ENCODE measurements around the gene RPRM. TPM values are rescaled to one million over a fixed set of nuclear protein-coding genes. Genes with fewer than 3 reads are reported as not detected.

RPRM gene
- total RNA-seq, 1 experiment from 2014 or later, result not detected

- CTCF ChIA-PET, result no interaction called here
These were observed 19.5 kb upstream of the RPRM start for GRCh38 chr2:153497938-153498629.

GRCh38 chr2:153495725-153496124, 17.2 kb upstream of the RPRM start:
- no TSS peak for BruUV-seq (replicated peaks)
- POLR2A ChIA-PET (ENCODE audit: low non-redundant PET), result no interaction called here
- CTCF ChIA-PET, result no interaction called here
- Histone ChIP-seq H3K36me3 (ENCODE audit: insufficient read depth, low read length, poor library complexity, severe bottlenecking) (no peaks in the 10 kb centered on the region), H3K4me3 (ENCODE audit: low read depth, low read length, poor library complexity, severe bottlenecking) (no peak overlapping the region), H3K27ac (ENCODE audit: low read depth, low read length, poor library complexity, severe bottlenecking) (no peak overlapping the region), H3K9me3 (ENCODE audit: low read depth, low read length, poor library complexity, severe bottlenecking) (no peaks in the 10 kb centered on the region), H3K27me3 (replicated peaks; ENCODE audit: insufficient read depth, low read depth, low read length, poor library complexity) (peaks cover 29% of the 10 kb centered on the region), H3K4me1 (ENCODE audit: insufficient read depth, low read length, poor library complexity, severe bottlenecking) (no peaks in the 10 kb centered on the region)
- intact Hi-C loops (cut with micrococcal nuclease; ENCODE audit: unreplicated experiment), result no loop called here
- no peak for TF ChIP-seq EZH2 (IDR thresholded peaks at IDR 0.05; ENCODE audit: borderline replicate concordance, low read depth, low read length, poor library complexity, severe bottlenecking)
- TF ChIP-seq, protein P1, sequence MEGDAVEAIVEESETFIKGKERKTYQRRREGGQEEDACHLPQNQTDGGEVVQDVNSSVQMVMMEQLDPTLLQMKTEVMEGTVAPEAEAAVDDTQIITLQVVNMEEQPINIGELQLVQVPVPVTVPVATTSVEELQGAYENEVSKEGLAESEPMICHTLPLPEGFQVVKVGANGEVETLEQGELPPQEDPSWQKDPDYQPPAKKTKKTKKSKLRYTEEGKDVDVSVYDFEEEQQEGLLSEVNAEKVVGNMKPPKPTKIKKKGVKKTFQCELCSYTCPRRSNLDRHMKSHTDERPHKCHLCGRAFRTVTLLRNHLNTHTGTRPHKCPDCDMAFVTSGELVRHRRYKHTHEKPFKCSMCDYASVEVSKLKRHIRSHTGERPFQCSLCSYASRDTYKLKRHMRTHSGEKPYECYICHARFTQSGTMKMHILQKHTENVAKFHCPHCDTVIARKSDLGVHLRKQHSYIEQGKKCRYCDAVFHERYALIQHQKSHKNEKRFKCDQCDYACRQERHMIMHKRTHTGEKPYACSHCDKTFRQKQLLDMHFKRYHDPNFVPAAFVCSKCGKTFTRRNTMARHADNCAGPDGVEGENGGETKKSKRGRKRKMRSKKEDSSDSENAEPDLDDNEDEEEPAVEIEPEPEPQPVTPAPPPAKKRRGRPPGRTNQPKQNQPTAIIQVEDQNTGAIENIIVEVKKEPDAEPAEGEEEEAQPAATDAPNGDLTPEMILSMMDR (conservative IDR thresholded peaks at IDR 0.05; ENCODE audit: low read depth, low read length), result no peak
- no peak for DNase-seq (ENCODE audit: low spot score)

More at GRCh38 chr2:153497938-153498629, 19.5 kb upstream of the RPRM start:
- no peak for DNase-seq (ENCODE audit: low spot score)
- H3K27me3 ChIP-seq (replicated peaks; ENCODE audit: insufficient read depth, low read depth, low read length, poor library complexity), result peaks cover 19% of the 10 kb centered on the region
- H3K4me3 ChIP-seq (ENCODE audit: low read depth, low read length, poor library complexity, severe bottlenecking), result no peak overlapping the region
- BruUV-seq (replicated peaks), result no TSS peak
- H3K4me1 ChIP-seq (ENCODE audit: insufficient read depth, low read length, poor library complexity, severe bottlenecking), result no peaks in the 10 kb centered on the region
- H3K27ac ChIP-seq (ENCODE audit: low read depth, low read length, poor library complexity, severe bottlenecking), result no peak overlapping the region
- POLR2A ChIA-PET (ENCODE audit: low non-redundant PET), result no interaction called here
- H3K9me3 ChIP-seq (ENCODE audit: low read depth, low read length, poor library complexity, severe bottlenecking), result no peaks in the 10 kb centered on the region
- TF ChIP-seq, protein P1 (conservative IDR thresholded peaks at IDR 0.05; ENCODE audit: low read depth, low read length), result no peak
- TF ChIP-seq EZH2 (IDR thresholded peaks at IDR 0.05; ENCODE audit: borderline replicate concordance, low read depth, low read length, poor library complexity, severe bottlenecking), result no peak
- intact Hi-C loops (cut with micrococcal nuclease; ENCODE audit: unreplicated experiment), result no loop called here
- no peaks in the 10 kb centered on the region for H3K36me3 ChIP-seq (ENCODE audit: insufficient read depth, low read length, poor library complexity, severe bottlenecking)

DNA sequence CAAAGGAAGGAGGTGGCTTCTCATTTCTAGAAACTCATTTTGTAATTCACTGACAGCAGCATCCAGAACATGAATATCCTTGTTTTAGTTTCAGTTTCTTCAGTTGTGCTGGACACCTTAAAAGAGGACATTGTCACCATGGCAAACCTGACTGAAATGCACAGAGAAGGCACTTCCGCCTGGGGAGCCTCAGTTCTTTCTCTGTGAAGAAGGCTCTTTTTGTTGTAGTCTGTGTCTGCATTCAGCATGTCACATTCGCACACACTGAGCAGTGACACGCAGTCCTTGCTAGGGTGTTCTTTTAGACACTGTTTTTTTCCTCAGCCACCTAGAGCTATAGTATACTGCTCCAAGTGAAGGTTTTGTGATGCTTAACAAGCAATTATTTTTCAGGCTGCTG, 9.5 kb upstream of the RPRM start:
- Histone ChIP-seq H3K4me3 (ENCODE audit: low read depth, low read length, poor library complexity, severe bottlenecking) (no peak overlapping the region), H3K36me3 (ENCODE audit: insufficient read depth, low read length, poor library complexity, severe bottlenecking) (no peaks in the 10 kb centered on the region), H3K27ac (ENCODE audit: low read depth, low read length, poor library complexity, severe bottlenecking) (no peak overlapping the region), H3K4me1 (ENCODE audit: insufficient read depth, low read length, poor library complexity, severe bottlenecking) (no peaks in the 10 kb centered on the region), H3K9me3 (ENCODE audit: low read depth, low read length, poor library complexity, severe bottlenecking) (no peaks in the 10 kb centered on the region), H3K27me3 (replicated peaks; ENCODE audit: insufficient read depth, low read depth, low read length, poor library complexity) (peaks cover 51% of the 10 kb centered on the region)
- DNase-seq (ENCODE audit: low spot score), result no peak
- ChIA-PET POLR2A (ENCODE audit: low non-redundant PET) (no interaction called here), CTCF (no interaction called here)
- TF ChIP-seq, protein P1 (conservative IDR thresholded peaks at IDR 0.05; ENCODE audit: low read depth, low read length), result no peak
- no peak for TF ChIP-seq EZH2 (IDR thresholded peaks at IDR 0.05; ENCODE audit: borderline replicate concordance, low read depth, low read length, poor library complexity, severe bottlenecking)
- intact Hi-C loops (cut with micrococcal nuclease; ENCODE audit: unreplicated experiment), result no loop called here
- no TSS peak for BruUV-seq (replicated peaks)

All from A673 (cell line).